GM12801 (cell line): ENCODE data around the gene UBE2D4.

Experiments used
- CTCF ChIP-seq: IDR thresholded peaks from one replicate; pipeline ENCODE4 v1.5.1; 2011; ENCODE audit warnings: control low read depth; ENCODE audit not compliant: insufficient read length; ENCODE audit errors: extremely low read depth

Gene UBE2D4

GRCh38 chr7:43884617-43885016 lies 41.6 kb upstream of the UBE2D4 start:
- TF ChIP-seq CTCF: no peak

GRCh38 chr7:43888993-43889945 lies 37.0 kb upstream of the UBE2D4 start:
- TF ChIP-seq CTCF: no peak

GRCh38 chr7:43890468-43890867 lies 35.8 kb upstream of the UBE2D4 start:
- TF ChIP-seq CTCF: no peak

GRCh38 chr7:43891069-43891955 lies 34.9 kb upstream of the UBE2D4 start:
- no peak for TF ChIP-seq CTCF

GRCh38 chr7:43895847-43896415 lies 30.3 kb upstream of the UBE2D4 start:
- TF ChIP-seq CTCF: no peak

- no peak for TF ChIP-seq CTCF
These were observed 23.6 kb upstream of the UBE2D4 start for GRCh38 chr7:43902542-43903054.
